Osteocyte (in vitro differentiated cells): ENCODE data around the gene LCNL1. TPM values are rescaled to one million over a fixed set of nuclear protein-coding genes. Genes with fewer than 3 reads are reported as not detected.

ENCODE experiments used
- DNase-seq: peaks from one replicate; pipeline ENCODE4 v3.0.0; 2021; ENCODE audit warnings: mixed read lengths; ENCODE audit not compliant: unreplicated experiment; ENCODE audit errors: extremely low spot score
- H3K27ac Mint-ChIP-seq: one replicate; pipeline ENCODE4 v1.8.0; 2021; ENCODE audit warnings: mild to moderate bottlenecking, mixed read lengths; ENCODE audit not compliant: unreplicated experiment
- H3K27me3 Mint-ChIP-seq: one replicate; pipeline ENCODE4 v1.8.0; 2021; ENCODE audit warnings: mixed read lengths; ENCODE audit not compliant: unreplicated experiment
- H3K36me3 Mint-ChIP-seq: one replicate; pipeline ENCODE4 v1.8.0; 2021; ENCODE audit warnings: mixed read lengths; ENCODE audit not compliant: unreplicated experiment
- H3K4me1 Mint-ChIP-seq: one replicate; pipeline ENCODE4 v1.8.0; 2021; ENCODE audit warnings: mixed read lengths; ENCODE audit not compliant: unreplicated experiment
- H3K4me3 Mint-ChIP-seq: one replicate; pipeline ENCODE4 v1.8.0; 2021; ENCODE audit warnings: mild to moderate bottlenecking, moderate library complexity, mixed read lengths; ENCODE audit not compliant: unreplicated experiment
- H3K9me3 Mint-ChIP-seq: one replicate; pipeline ENCODE4 v1.8.0; 2021; ENCODE audit warnings: mixed read lengths; ENCODE audit not compliant: unreplicated experiment
- total RNA-seq: library from RNA; stranded (reverse); gene quantifications from 2 replicates; pipeline ENCODE4 v1.2.1, GENCODE V29; 2021
- TF ChIP-seq, protein P1 (sequence below): fragments of 200-600 bp; sonication (generic); IDR thresholded peaks from 2 replicates; pipeline ENCODE4 v1.5.0; 2021; ENCODE audit warnings: antibody characterized with exemption, mild to moderate bottlenecking, moderate library complexity

The LCNL1 gene
- total RNA-seq, 1 donor from 2014 or later, result 3.4 TPM

DNA sequence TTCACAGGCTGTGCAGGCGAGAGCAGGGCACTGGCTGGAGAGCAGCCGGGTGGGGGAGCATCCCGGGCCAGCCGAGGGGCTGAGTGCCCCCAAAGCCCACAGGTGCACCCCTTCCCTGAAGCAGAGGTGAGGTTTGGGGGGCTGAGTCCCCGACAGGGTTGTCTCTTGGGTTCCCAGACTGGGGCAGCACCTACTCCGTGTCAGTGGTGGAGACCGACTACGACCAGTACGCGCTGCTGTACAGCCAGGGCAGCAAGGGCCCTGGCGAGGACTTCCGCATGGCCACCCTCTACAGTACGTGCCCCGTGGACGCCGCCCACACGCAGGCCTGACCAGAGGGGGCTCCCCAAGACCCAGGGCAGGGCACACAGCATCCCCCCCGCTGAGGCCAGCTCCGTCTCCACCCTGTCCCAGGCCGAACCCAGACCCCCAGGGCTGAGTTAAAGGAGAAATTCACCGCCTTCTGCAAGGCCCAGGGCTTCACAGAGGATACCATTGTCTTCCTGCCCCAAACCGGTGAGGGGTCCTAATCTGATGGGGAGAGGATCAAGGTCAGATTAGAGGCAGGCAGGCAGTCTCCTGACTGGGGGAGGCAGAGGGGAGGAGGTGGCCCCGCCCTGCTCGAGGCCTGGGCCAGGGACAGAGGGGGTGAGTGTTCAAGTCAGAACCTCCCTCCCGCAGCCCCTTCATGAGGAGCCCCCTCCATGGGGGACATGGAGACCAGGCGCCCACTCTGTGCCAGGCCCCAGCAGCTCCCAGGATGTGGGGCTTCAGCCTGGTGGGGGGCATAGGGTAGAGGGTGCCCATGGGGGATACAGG lies 2.8 kb upstream of the LCNL1 start:
- TF ChIP-seq, protein P1, sequence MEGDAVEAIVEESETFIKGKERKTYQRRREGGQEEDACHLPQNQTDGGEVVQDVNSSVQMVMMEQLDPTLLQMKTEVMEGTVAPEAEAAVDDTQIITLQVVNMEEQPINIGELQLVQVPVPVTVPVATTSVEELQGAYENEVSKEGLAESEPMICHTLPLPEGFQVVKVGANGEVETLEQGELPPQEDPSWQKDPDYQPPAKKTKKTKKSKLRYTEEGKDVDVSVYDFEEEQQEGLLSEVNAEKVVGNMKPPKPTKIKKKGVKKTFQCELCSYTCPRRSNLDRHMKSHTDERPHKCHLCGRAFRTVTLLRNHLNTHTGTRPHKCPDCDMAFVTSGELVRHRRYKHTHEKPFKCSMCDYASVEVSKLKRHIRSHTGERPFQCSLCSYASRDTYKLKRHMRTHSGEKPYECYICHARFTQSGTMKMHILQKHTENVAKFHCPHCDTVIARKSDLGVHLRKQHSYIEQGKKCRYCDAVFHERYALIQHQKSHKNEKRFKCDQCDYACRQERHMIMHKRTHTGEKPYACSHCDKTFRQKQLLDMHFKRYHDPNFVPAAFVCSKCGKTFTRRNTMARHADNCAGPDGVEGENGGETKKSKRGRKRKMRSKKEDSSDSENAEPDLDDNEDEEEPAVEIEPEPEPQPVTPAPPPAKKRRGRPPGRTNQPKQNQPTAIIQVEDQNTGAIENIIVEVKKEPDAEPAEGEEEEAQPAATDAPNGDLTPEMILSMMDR, result no peak
- Mint-ChIP-seq H3K36me3 (no peaks in the 10 kb centered on the region), H3K4me1 (peaks cover 4% of the 10 kb centered on the region), H3K9me3 (no peaks in the 10 kb centered on the region), H3K4me3 (peak overlapping the region; percentile 22), H3K27me3 (no peaks in the 10 kb centered on the region), H3K27ac (no peak overlapping the region)
- no peak for DNase-seq

DNA sequence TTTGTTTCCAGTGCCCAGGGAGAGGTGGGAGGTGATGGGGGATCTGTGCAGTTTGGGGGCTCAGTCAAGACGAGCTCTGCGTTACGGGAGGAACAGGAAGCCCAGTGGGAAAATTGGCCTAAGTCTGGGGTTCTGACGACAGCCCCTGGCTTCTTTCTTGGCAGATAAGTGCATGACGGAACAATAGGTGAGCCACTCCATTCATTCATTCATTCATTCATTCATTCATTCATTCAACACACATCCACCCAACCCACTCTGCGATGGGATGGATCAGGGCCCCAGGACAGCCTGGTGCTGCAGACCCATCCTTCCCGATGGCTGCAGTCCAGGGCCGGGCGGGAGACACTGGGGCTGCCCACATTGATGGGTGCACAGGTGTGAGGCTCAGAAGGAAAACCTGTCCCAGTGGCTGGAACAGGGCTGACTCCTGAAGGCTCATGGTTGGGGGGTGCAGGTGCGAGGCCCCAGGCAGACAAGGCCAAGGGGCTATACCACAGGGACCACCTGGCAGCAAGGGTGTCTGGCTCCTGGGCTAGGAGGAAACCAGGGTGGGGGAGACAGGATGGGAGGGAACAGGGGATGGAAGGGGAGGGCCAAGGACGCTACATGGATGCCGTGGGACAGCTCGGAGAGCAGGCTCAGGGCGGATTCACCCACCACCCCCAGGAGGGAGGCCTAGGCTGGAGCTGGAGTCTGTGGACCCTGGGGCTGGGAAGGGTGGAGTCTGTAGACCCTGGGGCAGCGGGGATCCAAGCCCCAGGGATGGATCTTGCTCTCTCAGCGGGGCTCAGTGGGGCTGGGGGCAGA lies 1.9 kb upstream of the LCNL1 start:
- TF ChIP-seq, protein P1, result no peak
- Mint-ChIP-seq H3K36me3 (no peaks in the 10 kb centered on the region), H3K4me3 (no peak overlapping the region), H3K4me1 (no peaks in the 10 kb centered on the region), H3K9me3 (no peaks in the 10 kb centered on the region), H3K27me3 (no peaks in the 10 kb centered on the region), H3K27ac (no peak overlapping the region)
- no peak for DNase-seq

DNA sequence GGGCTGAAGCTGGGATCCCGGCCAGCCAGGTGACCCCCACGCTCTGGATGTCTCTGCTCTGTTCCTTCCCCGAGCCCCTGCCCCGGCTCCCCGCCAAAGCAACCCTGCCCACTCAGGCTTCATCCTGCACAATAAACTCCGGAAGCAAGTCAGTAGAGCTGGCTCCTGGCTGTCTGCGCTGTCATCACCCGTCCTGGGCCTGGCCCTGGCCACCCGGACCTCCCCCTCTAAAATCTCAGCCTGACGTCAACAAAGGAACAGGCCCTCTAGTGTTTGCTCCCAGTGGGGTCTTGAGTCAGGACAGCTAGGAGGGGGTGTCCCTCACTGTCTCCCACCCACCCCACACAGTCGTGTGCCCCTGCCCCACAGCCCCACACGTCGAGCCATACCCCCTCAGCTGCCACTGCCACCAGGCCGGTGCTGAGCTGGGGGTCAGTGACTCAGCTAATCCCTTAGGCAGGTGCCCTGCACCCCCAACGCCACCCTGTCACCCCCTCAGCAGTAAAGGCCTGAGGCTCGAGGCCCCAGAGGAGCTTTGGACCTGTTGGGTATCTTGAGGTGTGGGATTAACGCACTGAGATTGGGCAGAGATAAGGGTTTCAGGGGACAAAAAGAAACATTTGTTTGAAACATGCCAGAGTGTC lies 1.1 kb upstream of the LCNL1 start:
- TF ChIP-seq, protein P1, result no peak
- Mint-ChIP-seq H3K4me1 (no peaks in the 10 kb centered on the region), H3K9me3 (no peaks in the 10 kb centered on the region), H3K27me3 (no peaks in the 10 kb centered on the region), H3K27ac (no peak overlapping the region), H3K36me3 (no peaks in the 10 kb centered on the region), H3K4me3 (no peak overlapping the region)
- DNase-seq, result no peak

DNA sequence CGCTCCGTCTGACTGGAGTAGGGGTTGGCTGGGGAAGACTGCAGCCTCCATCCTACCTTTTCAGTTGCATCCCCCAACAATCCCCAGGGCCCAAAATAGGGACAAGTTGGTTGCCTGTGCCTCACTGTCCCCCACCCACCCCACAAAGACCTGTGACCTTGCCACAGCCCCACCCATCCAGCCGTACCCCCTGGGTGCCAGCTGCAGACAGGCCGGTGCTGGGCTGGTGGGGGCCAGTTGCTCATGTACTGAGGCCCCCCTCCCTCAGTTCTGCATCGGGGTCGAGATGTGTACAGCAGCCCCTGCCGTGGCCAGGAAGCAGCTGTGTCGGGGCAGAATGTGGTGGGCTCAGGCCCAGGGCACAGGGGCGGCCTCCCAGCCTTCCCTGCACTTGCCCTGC lies 374 bp downstream of the LCNL1 start:
- Mint-ChIP-seq H3K4me3 (no peak overlapping the region), H3K27ac (no peak overlapping the region), H3K4me1 (no peaks in the 10 kb centered on the region), H3K9me3 (no peaks in the 10 kb centered on the region), H3K36me3 (no peaks in the 10 kb centered on the region), H3K27me3 (no peaks in the 10 kb centered on the region)
- no peak for DNase-seq
- TF ChIP-seq, protein P1, result no peak
